HepG2 (cell line): ENCODE data around the gene RGS19. TPM values are rescaled to one million over a fixed set of nuclear protein-coding genes. Genes with fewer than 3 reads are reported as not detected.

Experiments used
- DMAP1 ChIP-seq: IDR thresholded peaks from 2 replicates; pipeline ENCODE4 v1.6.1; 2016
- ELF4 ChIP-seq: sonication (generic); formaldehyde crosslinking; IDR thresholded peaks from 2 replicates; pipeline ENCODE4 v1.5.0; 2020; ENCODE audit warnings: missing genetic modification reagents, mild to moderate bottlenecking, moderate library complexity, borderline replicate concordance
- GTF3A ChIP-seq: sonication (generic); formaldehyde crosslinking; conservative IDR thresholded peaks from 2 replicates; pipeline ENCODE4 v1.4.0; 2020; ENCODE audit warnings: mild to moderate bottlenecking, missing genetic modification reagents
- HNRNPUL1 ChIP-seq: fragments of 200-400 bp; formaldehyde crosslinking; IDR thresholded peaks from 2 replicates; pipeline ENCODE4 v1.6.1; 2017; ENCODE audit warnings: low read depth, mild to moderate bottlenecking, low read length, moderate library complexity
- HOXA3 ChIP-seq: sonication (generic); formaldehyde crosslinking; IDR thresholded peaks from 2 replicates; pipeline ENCODE4 v1.5.0; 2020; ENCODE audit warnings: missing genetic modification reagents
- KLF6 ChIP-seq: IDR thresholded peaks from 2 replicates; pipeline ENCODE4 v1.8.0; 2016; ENCODE audit warnings: missing biosample characterization, missing genetic modification reagents
- MEIS1 ChIP-seq: sonication (generic); formaldehyde crosslinking; IDR thresholded peaks from 2 replicates; pipeline ENCODE4 v1.9.0; 2021; ENCODE audit warnings: mild to moderate bottlenecking, missing genetic modification reagents, moderate library complexity, borderline replicate concordance
- MTA3 ChIP-seq: sonication (generic); formaldehyde crosslinking; IDR thresholded peaks from 2 replicates; pipeline ENCODE4 v1.4.0; 2020; ENCODE audit warnings: missing genetic modification reagents
- RBFOX2 ChIP-seq: fragments of 200-400 bp; formaldehyde crosslinking; IDR thresholded peaks from 2 replicates; pipeline ENCODE4 v1.6.1; 2017; ENCODE audit warnings: low read depth, mild to moderate bottlenecking, low read length
- SP2 ChIP-seq: sonication (generic); formaldehyde crosslinking; IDR thresholded peaks from 2 replicates; pipeline ENCODE4 v1.5.1; 2020; ENCODE audit warnings: mild to moderate bottlenecking, missing genetic modification reagents
- STAG1 ChIP-seq: sonication (generic); formaldehyde crosslinking; IDR thresholded peaks from 2 replicates; pipeline ENCODE4 v1.4.0; 2020; ENCODE audit warnings: missing genetic modification reagents
- TCF12 ChIP-seq, 2 experiments: fragments of 450-650 bp in 1 of 2; sonication (generic) in 1 of 2; formaldehyde crosslinking in 1 of 2; IDR thresholded peaks; 2 replicates each; pipeline versions ENCODE4 v1.6.1 to v1.8.0; 2017 to 2022; ENCODE audit warnings: antibody characterized with exemption in 1 of 2, mild to moderate bottlenecking in 1 of 2, missing genetic modification reagents in 1 of 2, moderate library complexity in 1 of 2
- TOPORS ChIP-seq: sonication (generic); formaldehyde crosslinking; IDR thresholded peaks from 2 replicates; pipeline ENCODE4 v1.8.0; 2023; ENCODE audit warnings: mild to moderate bottlenecking, missing genetic modification reagents
- ZC3H13 ChIP-seq: sonication (generic); formaldehyde crosslinking; IDR thresholded peaks from 2 replicates; pipeline ENCODE4 v1.8.1; 2023; ENCODE audit warnings: mild to moderate bottlenecking, missing genetic modification reagents, moderate library complexity
- ZNF333 ChIP-seq: sonication (generic); formaldehyde crosslinking; IDR thresholded peaks from 2 replicates; pipeline ENCODE4 v1.4.0; 2020; ENCODE audit warnings: mild to moderate bottlenecking, missing genetic modification reagents, borderline replicate concordance
- ZNF549 ChIP-seq: sonication (generic); formaldehyde crosslinking; IDR thresholded peaks from 2 replicates; pipeline ENCODE4 v1.5.0; 2020; ENCODE audit warnings: missing genetic modification reagents
- ZNF569 ChIP-seq: sonication (generic); formaldehyde crosslinking; IDR thresholded peaks from 2 replicates; pipeline ENCODE4 v1.5.0; 2020; ENCODE audit warnings: mild to moderate bottlenecking, missing genetic modification reagents, moderate library complexity, borderline replicate concordance
- ZNF574 ChIP-seq: sonication (generic); formaldehyde crosslinking; IDR thresholded peaks from 2 replicates; pipeline ENCODE4 v1.4.0; 2020; ENCODE audit warnings: missing genetic modification reagents
- ZNF737 ChIP-seq: sonication (generic); formaldehyde crosslinking; IDR thresholded peaks from 2 replicates; pipeline ENCODE4 v1.5.0; 2020; ENCODE audit warnings: missing genetic modification reagents, mild to moderate bottlenecking, borderline replicate concordance
- ZNF878 ChIP-seq: sonication (generic); formaldehyde crosslinking; IDR thresholded peaks from 2 replicates; pipeline ENCODE4 v1.8.1; 2023; ENCODE audit warnings: mild to moderate bottlenecking, missing genetic modification reagents, moderate library complexity
- polyA plus RNA-seq, 8 experiments: library from polyadenylated mRNA; depleted of rRNA in 3 of 8; stranded (reverse) in 7 of 8; unstranded in 1 of 8; fragments of >200 nt; fragmentation: Illumina TruSeq in 4 of 8; extraction: Trizol in 4 of 8; gene quantifications; 2 replicates each; pipeline versions ENCODE4 v1.2.1 to v1.2.3, GENCODE V29; 2011 to 2016; ENCODE audit warnings: low read depth in 4 of 8, missing spikeins in 1 of 8, mixed read lengths in 1 of 8; ENCODE audit not compliant: insufficient read depth in 1 of 8
- total RNA-seq, 5 experiments: library from RNA; depleted of rRNA; stranded (reverse); fragments of >200 nt; fragmentation: Illumina TruSeq; extraction: Trizol; gene quantifications; 2 replicates each; pipeline ENCODE4 v1.2.3, GENCODE V29; 2016; ENCODE audit warnings: low read depth in 1 of 5
- TF ChIP-seq, protein P1 (sequence below): IDR thresholded peaks from 2 replicates; pipeline ENCODE4 v1.6.1; 2016; ENCODE audit warnings: missing genetic modification reagents, missing compliant biosample characterization
- TF ChIP-seq, protein P2 (sequence below): IDR thresholded peaks from 2 replicates; pipeline ENCODE4 v1.6.1; 2016; ENCODE audit warnings: control low read depth
- TF ChIP-seq, protein P3 (sequence below): IDR thresholded peaks from 2 replicates; pipeline ENCODE4 v1.6.1; 2012; ENCODE audit warnings: inconsistent platforms
- TF ChIP-seq, protein P4 (sequence below): sonication (generic); formaldehyde crosslinking; IDR thresholded peaks from 2 replicates; pipeline ENCODE4 v1.4.0; 2020; ENCODE audit warnings: mild to moderate bottlenecking, missing genetic modification reagents

RGS19 gene
- total and polyA plus RNA-seq, 2 of the 13 experiments (the other 11 are each of a cell fraction or from before 2014, with no cell fraction given), result 10.7 to 11.9 TPM

- TF ChIP-seq TCF12 (IDR thresholded peaks at IDR 0.05), result no peak
- TF ChIP-seq TCF12 (CRISPR knock-in tag; IDR thresholded peaks at IDR 0.05), result 0 out of 2 replicates have a peak, but pooled peaks have one; percentile 70
- TF ChIP-seq SP2 (CRISPR knock-in tag), result peak; percentile 58
- no peak; the same call in 1 of the 2 replicates for TF ChIP-seq MEIS1 (CRISPR knock-in tag)
- TF ChIP-seq ZC3H13 (CRISPR knock-in tag), result peak; percentile 99
- TF ChIP-seq ZNF737, result no peak
- no peak for TF ChIP-seq ZNF569
- peak; percentile 60 for TF ChIP-seq ZNF574
- 0 out of 2 replicates have a peak, but pooled peaks have one; percentile 46 for TF ChIP-seq TOPORS (CRISPR knock-in tag)
- peak; percentile 59; the same call in 1 of the 2 replicates for TF ChIP-seq HOXA3 (CRISPR knock-in tag)
- no peak for TF ChIP-seq GTF3A
- TF ChIP-seq, protein P1, sequence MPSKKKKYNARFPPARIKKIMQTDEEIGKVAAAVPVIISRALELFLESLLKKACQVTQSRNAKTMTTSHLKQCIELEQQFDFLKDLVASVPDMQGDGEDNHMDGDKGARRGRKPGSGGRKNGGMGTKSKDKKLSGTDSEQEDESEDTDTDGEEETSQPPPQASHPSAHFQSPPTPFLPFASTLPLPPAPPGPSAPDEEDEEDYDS, result no peak; the same call in 1 of the 2 replicates
- 0 out of 2 replicates have a peak, but pooled peaks have one; percentile 44 for TF ChIP-seq DMAP1
- TF ChIP-seq MTA3 (CRISPR knock-in tag), result no peak
- no peak for TF ChIP-seq RBFOX2
- no peak for TF ChIP-seq ZNF549 (CRISPR knock-in tag)
- no peak; the same call in 1 of the 2 replicates for TF ChIP-seq ELF4
- no peak for TF ChIP-seq ZNF878 (CRISPR knock-in tag)
- no peak for TF ChIP-seq KLF6
- TF ChIP-seq, protein P2, sequence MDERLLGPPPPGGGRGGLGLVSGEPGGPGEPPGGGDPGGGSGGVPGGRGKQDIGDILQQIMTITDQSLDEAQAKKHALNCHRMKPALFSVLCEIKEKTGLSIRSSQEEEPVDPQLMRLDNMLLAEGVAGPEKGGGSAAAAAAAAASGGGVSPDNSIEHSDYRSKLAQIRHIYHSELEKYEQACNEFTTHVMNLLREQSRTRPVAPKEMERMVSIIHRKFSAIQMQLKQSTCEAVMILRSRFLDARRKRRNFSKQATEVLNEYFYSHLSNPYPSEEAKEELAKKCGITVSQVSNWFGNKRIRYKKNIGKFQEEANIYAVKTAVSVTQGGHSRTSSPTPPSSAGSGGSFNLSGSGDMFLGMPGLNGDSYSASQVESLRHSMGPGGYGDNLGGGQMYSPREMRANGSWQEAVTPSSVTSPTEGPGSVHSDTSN, result no peak
- TF ChIP-seq, protein P3, sequence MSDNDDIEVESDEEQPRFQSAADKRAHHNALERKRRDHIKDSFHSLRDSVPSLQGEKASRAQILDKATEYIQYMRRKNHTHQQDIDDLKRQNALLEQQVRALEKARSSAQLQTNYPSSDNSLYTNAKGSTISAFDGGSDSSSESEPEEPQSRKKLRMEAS, result peak; percentile 89
- TF ChIP-seq HNRNPUL1, result no peak
- TF ChIP-seq, protein P4, sequence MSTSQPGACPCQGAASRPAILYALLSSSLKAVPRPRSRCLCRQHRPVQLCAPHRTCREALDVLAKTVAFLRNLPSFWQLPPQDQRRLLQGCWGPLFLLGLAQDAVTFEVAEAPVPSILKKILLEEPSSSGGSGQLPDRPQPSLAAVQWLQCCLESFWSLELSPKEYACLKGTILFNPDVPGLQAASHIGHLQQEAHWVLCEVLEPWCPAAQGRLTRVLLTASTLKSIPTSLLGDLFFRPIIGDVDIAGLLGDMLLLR (CRISPR knock-in tag), result peak; percentile 51; the same call in 1 of the 2 replicates
- 0 out of 2 replicates have a peak, but pooled peaks have one; percentile 45 for TF ChIP-seq ZNF333 (CRISPR knock-in tag)
- TF ChIP-seq STAG1 (CRISPR knock-in tag), result no peak
These were observed 14.0 kb downstream of the RGS19 start (continued) for GRCh38 chr20:64065062-64065973.
